Hematopoietic multipotent progenitor cell treated with erythropoietin and hydrocortisone succinate and interleukin-3 and kit ligand, for 15 days (in vitro differentiated cells): ENCODE measurements around the gene DTNBP1.

Experiments used
- DNase-seq: peaks from one replicate; pipeline ENCODE4 v3.0.0-alpha.2; 2015; ENCODE audit warnings: low spot score

DTNBP1 gene

GRCh38 chr6:15515226-15515625 lies 147.6 kb downstream of the DTNBP1 start:
- DNase-seq, result no peak

DNA sequence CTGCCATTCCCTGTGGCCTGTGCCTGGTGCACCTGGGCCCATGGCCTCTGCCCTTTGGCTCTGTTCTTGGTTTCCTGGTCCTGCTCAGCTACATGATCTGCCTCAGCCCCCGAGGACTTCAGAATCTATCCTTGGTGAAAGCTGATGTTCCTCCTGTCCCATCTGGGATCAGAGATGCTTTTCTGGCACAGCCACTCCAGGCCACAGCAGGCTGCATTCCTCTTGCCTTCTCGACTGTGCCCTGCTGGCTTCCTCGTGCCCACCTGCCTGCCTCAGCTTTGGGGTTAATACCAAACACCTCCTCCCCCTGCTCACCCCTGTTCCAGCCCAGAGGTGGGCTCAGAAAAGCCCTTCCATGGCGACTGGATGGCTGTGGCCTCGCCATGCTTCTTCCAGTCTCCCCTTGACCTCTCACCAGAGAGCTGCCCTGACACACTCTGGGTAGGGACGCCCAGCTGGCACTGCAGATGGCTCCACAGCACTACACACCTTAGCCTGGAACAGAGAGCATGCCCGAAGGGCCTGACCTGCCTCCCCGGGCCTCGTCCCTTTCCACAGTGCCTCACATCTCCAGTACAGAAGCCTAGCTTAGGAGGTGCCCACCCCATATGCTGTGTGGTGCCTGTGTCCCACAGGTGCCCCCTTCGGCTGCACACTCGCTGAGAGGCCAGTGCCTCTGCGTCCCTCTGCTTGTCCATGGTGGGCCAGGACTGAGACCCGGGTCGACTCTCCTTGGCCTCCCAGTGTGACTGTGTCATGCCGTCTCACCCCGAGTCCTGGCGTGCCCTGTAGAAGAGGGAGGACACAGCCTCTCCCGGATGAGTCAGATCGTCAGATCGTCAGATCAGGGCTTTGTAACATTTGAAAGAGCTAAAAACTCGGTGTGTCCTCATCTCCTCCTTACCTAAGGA lies 148.8 kb downstream of the DTNBP1 start:
- DNase-seq, result peak; percentile 12

- DNase-seq, result no peak
Measured at GRCh38 chr6:15513131-15513771, 149.6 kb downstream of the DTNBP1 start.

DNA sequence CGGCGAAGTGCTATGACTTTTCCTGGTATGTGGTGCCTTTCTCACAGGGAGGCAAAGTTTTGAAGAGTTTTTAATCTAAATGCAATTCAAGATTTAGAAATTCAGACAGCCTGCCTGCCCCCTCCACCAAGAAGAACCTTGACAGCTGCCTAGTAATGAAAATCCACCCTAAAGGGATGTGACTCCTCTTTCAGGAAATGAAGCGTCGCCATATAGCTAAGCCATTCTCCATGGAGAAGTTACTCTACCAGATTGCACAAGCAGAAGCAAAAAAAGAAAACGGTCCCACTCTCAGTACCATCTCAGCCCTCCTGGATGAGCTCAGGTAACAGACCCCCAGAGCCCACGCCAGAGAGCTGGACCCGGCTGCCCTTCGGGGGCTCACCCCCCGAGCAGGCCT lies 150.1 kb downstream of the DTNBP1 start:
- DNase-seq, result no peak

- DNase-seq, result no peak
Measured at GRCh38 chr6:15512126-15512525, 150.7 kb downstream of the DTNBP1 start.

DNA sequence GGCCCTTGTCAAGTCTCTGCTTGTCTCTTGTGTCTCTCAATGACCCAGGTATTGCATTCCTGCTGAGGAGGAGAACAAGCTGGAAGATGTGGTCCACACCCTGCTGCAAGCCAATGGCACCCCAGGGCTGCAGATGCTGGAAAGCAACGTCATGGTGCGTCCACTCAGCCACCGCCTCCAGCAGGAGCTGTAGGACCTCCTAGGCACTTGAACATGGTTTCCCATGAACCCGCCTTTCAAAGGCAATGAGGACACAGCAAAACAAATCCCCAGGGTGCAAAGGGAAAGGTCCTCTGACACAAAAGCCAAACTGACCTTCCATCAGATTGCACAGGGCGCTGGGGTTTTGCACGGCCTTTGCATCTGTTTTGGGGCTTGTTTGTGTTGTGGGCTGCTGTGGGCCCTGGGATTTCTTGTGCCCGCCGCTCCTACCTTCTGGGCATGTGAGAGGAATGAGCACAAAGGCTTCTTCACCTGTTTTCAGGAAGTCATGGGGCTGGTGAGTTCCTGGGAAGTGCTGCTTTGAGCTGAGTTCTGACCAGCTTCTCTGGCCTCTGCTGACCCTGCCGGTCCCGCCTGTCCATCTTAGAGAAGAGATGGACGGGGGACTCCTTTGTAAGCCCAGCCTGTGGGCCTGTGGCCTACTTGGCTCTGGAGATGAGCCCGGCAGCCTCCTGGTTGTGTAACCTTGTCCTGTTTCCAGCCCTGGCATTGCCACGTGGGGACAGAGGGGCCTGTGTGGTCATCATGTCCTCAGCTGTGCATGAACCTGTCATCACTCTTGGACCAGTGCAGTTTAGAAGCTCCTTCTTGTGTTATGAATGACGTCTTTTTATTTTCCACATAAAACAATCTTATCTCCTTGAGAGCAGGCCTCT lies 151.3 kb downstream of the DTNBP1 start:
- DNase-seq, result no peak

DNA sequence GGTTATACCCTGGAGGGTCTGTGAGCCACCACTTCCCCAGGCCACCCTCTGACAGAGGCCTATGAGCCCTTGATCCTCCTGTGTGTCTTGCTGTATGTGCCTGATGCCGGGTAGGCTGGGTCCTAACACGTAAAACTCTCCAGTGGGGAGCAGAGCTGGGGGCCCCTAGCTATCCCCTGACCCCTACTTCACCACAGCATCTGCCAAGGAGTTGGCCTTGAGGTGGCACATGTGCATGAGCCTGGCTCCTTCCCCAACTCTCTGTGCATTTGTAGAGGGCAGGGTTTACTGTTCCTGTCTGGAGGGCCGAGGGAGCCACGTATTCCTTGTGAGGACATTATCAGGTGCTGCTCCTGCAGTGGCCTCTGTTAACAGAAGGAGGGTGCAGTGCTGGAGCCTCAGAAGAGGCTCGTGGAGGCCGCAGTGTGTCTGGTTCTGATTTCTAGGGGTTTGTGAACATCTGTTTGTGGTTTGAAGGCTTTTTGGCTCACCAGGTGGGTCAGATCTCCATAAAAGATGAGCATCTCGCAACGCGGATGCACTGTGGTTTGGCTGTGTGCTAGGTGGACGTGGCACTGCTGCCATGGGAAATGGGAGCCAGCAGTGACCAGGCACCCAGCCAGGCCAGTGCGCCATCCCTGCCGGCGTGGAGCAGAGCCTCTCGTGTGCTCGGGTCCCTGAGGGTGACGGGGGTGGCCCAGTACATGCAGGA lies 152.1 kb downstream of the DTNBP1 start:
- no peak for DNase-seq

GRCh38 chr6:15510121-15510520 lies 152.7 kb downstream of the DTNBP1 start:
- no peak for DNase-seq

DNA sequence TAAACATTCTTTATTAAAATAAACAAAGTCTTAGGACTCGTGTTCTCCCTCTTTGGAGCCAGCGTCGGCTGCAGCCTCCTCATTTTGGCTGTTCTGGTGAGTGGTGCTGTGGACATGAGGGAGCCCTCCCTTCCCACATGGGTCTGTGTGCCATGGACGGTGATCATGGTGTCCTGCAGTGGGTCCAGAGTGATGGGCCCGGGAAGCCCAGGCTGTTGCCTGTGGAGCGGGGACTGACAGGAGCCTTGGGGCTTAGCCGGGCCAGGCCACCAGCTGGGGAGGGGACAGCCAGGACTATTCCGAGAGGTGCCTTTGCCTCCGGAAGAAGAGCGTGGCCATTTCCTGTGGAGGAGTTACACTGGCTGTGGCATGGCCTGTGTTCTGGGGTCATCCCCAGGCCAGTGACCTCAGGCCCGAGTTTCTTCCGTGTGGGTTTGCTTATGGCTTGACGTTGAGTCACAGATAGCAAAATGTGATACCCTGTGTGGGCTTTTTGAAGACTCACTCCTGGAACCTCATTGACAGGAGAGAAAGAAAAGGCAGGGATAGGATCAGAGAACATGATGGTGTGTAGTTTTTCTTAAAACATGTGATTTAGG lies 153.4 kb downstream of the DTNBP1 start:
- no peak for DNase-seq

GRCh38 chr6:15508931-15509330 lies 153.9 kb downstream of the DTNBP1 start:
- DNase-seq, result no peak

- DNase-seq, result no peak
Measured at GRCh38 chr6:15508441-15508871, 154.4 kb downstream of the DTNBP1 start.

DNA sequence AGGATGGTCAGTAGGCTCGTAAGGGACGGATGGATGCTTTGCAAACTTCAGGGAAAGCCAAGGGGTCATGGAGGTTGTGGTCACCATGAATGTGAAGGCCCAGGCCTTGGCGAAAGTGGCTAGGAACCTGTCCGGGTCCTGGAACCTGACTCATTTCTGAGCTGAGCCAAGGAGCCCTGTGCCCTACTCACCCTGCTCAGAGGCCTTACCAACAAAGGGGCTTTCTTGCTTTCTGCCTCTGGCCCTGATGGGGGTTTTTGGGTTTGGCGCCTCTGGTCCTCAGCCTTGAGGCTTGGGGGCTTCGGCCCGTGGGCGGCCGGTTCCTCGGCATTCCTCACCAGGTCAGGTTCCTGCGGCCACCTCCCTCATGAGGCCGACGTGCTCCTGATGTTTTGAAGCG lies 155.1 kb downstream of the DTNBP1 start:
- DNase-seq, result no peak

DNA sequence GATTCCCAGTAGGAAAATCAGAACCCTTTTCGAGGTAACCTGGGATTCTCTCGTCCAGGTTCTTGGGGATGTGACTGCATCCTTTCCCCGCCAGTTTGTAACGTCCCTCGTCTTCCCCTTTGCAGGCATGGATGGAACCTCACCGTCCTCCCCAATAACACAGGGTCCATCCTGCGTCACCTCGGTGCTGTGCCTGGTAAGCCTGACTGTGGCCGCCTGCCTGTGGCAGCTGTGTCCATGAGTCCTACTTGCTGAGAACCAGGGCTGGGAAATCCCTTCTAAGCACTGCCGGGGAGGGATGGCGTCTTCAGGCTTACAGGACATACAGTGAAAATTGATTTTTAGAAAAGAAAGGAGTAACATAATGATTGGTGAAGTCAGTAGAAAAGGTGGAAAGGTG lies 155.6 kb downstream of the DTNBP1 start:
- no peak for DNase-seq

- DNase-seq, result no peak
Measured at GRCh38 chr6:15506066-15506465, 156.8 kb downstream of the DTNBP1 start.

- no peak for DNase-seq
Measured at GRCh38 chr6:15505463-15505918, 157.3 kb downstream of the DTNBP1 start.

- no peak for DNase-seq
Measured at GRCh38 chr6:15504581-15505350, 158.1 kb downstream of the DTNBP1 start.

DNA sequence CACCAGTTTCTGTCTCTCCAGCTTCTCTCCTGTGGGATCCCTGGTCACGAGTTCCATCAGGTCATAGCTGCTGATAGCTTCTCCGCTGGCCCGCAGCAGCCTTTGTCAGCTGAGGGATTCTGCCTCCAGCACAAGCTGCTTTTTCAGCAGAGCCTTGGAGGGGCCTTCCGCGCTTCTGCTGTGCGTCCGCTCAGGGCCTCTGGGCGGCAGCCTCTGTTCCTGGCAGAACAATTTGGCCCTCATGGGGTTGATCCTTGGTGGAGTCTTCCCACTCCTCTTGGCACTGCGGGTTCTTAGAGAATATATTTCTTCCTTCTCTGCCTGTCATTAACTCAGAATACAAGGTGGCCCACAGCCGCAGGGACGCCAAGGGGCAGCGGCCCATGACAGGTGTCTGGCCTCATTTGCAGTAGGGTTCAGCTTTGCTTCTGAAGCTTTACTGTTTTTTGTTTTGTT lies 158.8 kb downstream of the DTNBP1 start:
- DNase-seq, result no peak

GRCh38 chr6:15503346-15503680 lies 159.5 kb downstream of the DTNBP1 start:
- DNase-seq, result no peak

GRCh38 chr6:15502446-15503345 lies 160.1 kb downstream of the DTNBP1 start:
- DNase-seq, result no peak
